Liver (tissue), 9 donors: ENCODE measurements around the gene SPSB1. TPM values are rescaled to one million over a fixed set of nuclear protein-coding genes. Genes with fewer than 3 reads are reported as not detected.

Experiments used
- DNase-seq: peaks from one replicate; pipeline ENCODE4 v3.0.0-alpha.2; 2017; ENCODE audit warnings: low spot score
- H3K27ac ChIP-seq, 2 donors: one replicate each; pipeline ENCODE4 v1.7.0; 2013; ENCODE audit warnings: inconsistent platforms in 2 of 2, low read length in 2 of 2, control low read depth in 1 of 2, low read depth in 1 of 2, mild to moderate bottlenecking in 1 of 2
- H3K27me3 ChIP-seq, 4 donors: one replicate each; pipeline versions ENCODE4 v1.6.1 to v1.7.0; 2013; ENCODE audit warnings: low read length in 3 of 4, inconsistent platforms in 1 of 4, mild to moderate bottlenecking in 1 of 4, moderate library complexity in 1 of 4; ENCODE audit not compliant: control insufficient read depth in 4 of 4, insufficient read depth in 4 of 4
- H3K36me3 ChIP-seq, 4 donors: one replicate each; pipeline versions ENCODE4 v1.6.1 to v1.7.0; 2013; ENCODE audit warnings: low read length in 3 of 4, mild to moderate bottlenecking in 3 of 4, low read depth in 1 of 4, moderate library complexity in 1 of 4; ENCODE audit not compliant: control insufficient read depth in 4 of 4, insufficient read depth in 3 of 4
- H3K4me1 ChIP-seq, 4 donors: one replicate each; pipeline versions ENCODE4 v1.6.1 to v1.7.0; 2013; ENCODE audit warnings: low read length in 3 of 4, mild to moderate bottlenecking in 3 of 4, moderate library complexity in 1 of 4; ENCODE audit not compliant: control insufficient read depth in 4 of 4, insufficient read depth in 4 of 4
- H3K4me3 ChIP-seq, 3 donors: one replicate each; pipeline versions ENCODE4 v1.6.1 to v1.7.0; 2013; ENCODE audit warnings: low read length in 3 of 3, control low read depth in 1 of 3, low read depth in 1 of 3, mild to moderate bottlenecking in 1 of 3
- H3K9ac ChIP-seq, 2 donors: one replicate each; pipeline ENCODE4 v1.7.0; 2013; ENCODE audit warnings: low read length in 2 of 2, mild to moderate bottlenecking in 2 of 2, moderate library complexity in 2 of 2, control low read depth in 1 of 2, low read depth in 1 of 2
- H3K9me3 ChIP-seq, 4 donors: one replicate each; pipeline versions ENCODE4 v1.6.1 to v1.7.0; 2013; ENCODE audit warnings: low read length in 3 of 4; ENCODE audit not compliant: control insufficient read depth in 4 of 4
- EGR1 ChIP-seq, 2 donors: IDR thresholded peaks; 2 replicates each; pipeline ENCODE4 v1.6.1; 2016 to 2018; ENCODE audit warnings: antibody characterized with exemption in 2 of 2, low read depth in 2 of 2
- FOXA1 ChIP-seq: IDR thresholded peaks from 2 replicates; pipeline ENCODE4 v1.6.1; 2016; ENCODE audit warnings: antibody characterized with exemption
- FOXA2 ChIP-seq: IDR thresholded peaks from 2 replicates; pipeline ENCODE4 v1.6.1; 2016; ENCODE audit warnings: antibody characterized with exemption
- GABPA ChIP-seq, 2 donors: IDR thresholded peaks in 1 of 2; conservative IDR thresholded peaks in 1 of 2; 2 replicates each; pipeline ENCODE4 v1.6.1; 2016; ENCODE audit warnings: antibody characterized with exemption in 2 of 2, mild to moderate bottlenecking in 1 of 2, moderate library complexity in 1 of 2
- HNF4A ChIP-seq, 2 donors: conservative IDR thresholded peaks; 2 replicates each; pipeline ENCODE4 v1.6.1; 2016; ENCODE audit warnings: antibody characterized with exemption in 2 of 2, mild to moderate bottlenecking in 2 of 2
- HNF4G ChIP-seq: IDR thresholded peaks from 2 replicates; pipeline ENCODE4 v1.6.1; 2016; ENCODE audit warnings: antibody characterized with exemption
- JUND ChIP-seq, 2 donors: IDR thresholded peaks; 2 replicates each; pipeline ENCODE4 v1.6.1; 2016; ENCODE audit warnings: antibody characterized with exemption in 2 of 2
- NR2F2 ChIP-seq: IDR thresholded peaks from 2 replicates; pipeline ENCODE4 v1.6.1; 2016; ENCODE audit warnings: antibody characterized with exemption
- RAD21 ChIP-seq, 2 donors: IDR thresholded peaks; 2 replicates each; pipeline ENCODE4 v1.6.1; 2016; ENCODE audit warnings: antibody characterized with exemption in 2 of 2, mild to moderate bottlenecking in 2 of 2
- RXRA ChIP-seq, 2 donors: IDR thresholded peaks; 2 replicates each; pipeline ENCODE4 v1.6.1; 2017 to 2018; ENCODE audit warnings: antibody characterized with exemption in 2 of 2, mild to moderate bottlenecking in 1 of 2
- SP1 ChIP-seq: IDR thresholded peaks from 2 replicates; pipeline ENCODE4 v1.6.1; 2018; ENCODE audit warnings: antibody characterized with exemption, mild to moderate bottlenecking
- TAF1 ChIP-seq: conservative IDR thresholded peaks from 2 replicates; pipeline ENCODE4 v1.6.1; 2016; ENCODE audit warnings: antibody characterized with exemption, mild to moderate bottlenecking
- YY1 ChIP-seq: IDR thresholded peaks from 2 replicates; pipeline ENCODE4 v1.6.1; 2016; ENCODE audit warnings: antibody characterized with exemption, mild to moderate bottlenecking
- WGBS: extraction: QIAGEN DNeasy Blood & Tissue Kit; methylation state at CpG from one replicate; pipeline ENCODE4 v1.1.7; 2013; 5-methylcytosine and 5-hydroxymethylcytosine counted together
- polyA plus RNA-seq, 2 donors: library from polyadenylated mRNA; stranded (reverse) in 1 of 2; unstranded in 1 of 2; fragments of 200-250 nt in 1 of 2; fragments of >200 nt in 1 of 2; fragmentation: Nextera tagmentation in 1 of 2; extraction: Ambion mirVana in 1 of 2; gene quantifications; one replicate each; pipeline versions ENCODE4 v1.2.1 to v1.2.3, GENCODE V29; 2013 to 2015
- total RNA-seq, 2 donors: library from RNA; depleted of rRNA; stranded (reverse); fragments of >200 nt; gene quantifications; one replicate each; pipeline ENCODE4 v1.2.3, GENCODE V29; 2014
- TF ChIP-seq, protein P1 (sequence below): IDR thresholded peaks from 2 replicates; pipeline ENCODE4 v1.6.1; 2016; ENCODE audit warnings: antibody characterized with exemption, mild to moderate bottlenecking
- TF ChIP-seq, protein P2 (sequence below): fragments of 150-350 bp; IDR thresholded peaks from 2 replicates; pipeline ENCODE4 v1.5.1; 2017; ENCODE audit warnings: improper control_type of control experiment, low read depth, low read length; ENCODE audit not compliant: missing input control
- TF ChIP-seq, protein P3 (sequence below): IDR thresholded peaks from 2 replicates; pipeline ENCODE4 v1.6.1; 2016; ENCODE audit warnings: antibody characterized with exemption
- TF ChIP-seq, protein P4 (sequence below): IDR thresholded peaks from 2 replicates; pipeline ENCODE4 v1.6.1; 2016; ENCODE audit warnings: antibody characterized with exemption
- donor health status: healthy.
- donor health status: healthy.
- donor health status: healthy.
- donor health status: healthy.
- donor health status: healthy.

Gene SPSB1
- total and polyA plus RNA-seq, 4 donors, result 4.1 to 22.6 (median 14.8) TPM

DNA sequence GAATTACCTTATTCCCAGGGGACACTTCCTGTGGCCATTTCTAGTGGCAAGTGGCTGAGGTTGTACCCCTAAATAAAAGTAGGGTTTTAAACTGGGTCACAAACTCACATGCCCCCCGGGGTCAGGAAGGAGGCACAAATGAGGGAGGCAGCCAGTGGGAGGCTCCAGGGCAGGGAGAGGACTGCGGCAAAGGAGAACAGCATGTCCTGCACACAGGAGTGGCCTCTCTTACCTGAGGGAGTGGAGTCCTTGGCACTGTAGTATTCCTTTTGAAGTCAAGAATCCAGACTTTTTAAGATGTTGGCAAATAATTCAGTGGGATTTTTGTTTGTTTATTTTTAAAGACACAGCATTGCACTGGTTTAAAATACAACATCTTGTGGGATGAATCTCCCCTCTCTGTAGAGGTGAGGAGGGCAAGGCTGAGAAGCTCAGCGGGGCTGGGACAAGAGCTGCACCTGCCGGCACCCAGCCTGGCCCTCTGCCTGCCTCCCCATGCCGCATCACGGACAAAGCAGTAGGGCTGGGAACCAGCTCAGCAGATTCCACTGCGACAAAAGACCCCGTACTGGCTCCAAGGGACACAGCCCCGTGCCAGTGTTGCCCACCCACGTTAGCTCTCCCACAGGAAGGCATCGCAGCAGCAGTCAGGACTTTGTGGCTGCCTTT is 22.2 kb downstream of the SPSB1 start:
- no peaks in the 10 kb centered on the region for H3K9me3 ChIP-seq
- no peak overlapping the region for H3K4me3 ChIP-seq
- H3K4me1 ChIP-seq, result no peaks in the 10 kb centered on the region
- 88% methylated on average over 11 of the region's 11 CpGs for WGBS
- H3K36me3 ChIP-seq, result peaks cover 0 to 3% (median 0%) of the 10 kb centered on the region in 4 donors
- no peak overlapping the region for H3K9ac ChIP-seq
- H3K27me3 ChIP-seq, result no peaks in the 10 kb centered on the region
- TF ChIP-seq NR2F2, result no peak
- H3K27ac ChIP-seq, result no peak overlapping the region
- no peak for DNase-seq

DNA sequence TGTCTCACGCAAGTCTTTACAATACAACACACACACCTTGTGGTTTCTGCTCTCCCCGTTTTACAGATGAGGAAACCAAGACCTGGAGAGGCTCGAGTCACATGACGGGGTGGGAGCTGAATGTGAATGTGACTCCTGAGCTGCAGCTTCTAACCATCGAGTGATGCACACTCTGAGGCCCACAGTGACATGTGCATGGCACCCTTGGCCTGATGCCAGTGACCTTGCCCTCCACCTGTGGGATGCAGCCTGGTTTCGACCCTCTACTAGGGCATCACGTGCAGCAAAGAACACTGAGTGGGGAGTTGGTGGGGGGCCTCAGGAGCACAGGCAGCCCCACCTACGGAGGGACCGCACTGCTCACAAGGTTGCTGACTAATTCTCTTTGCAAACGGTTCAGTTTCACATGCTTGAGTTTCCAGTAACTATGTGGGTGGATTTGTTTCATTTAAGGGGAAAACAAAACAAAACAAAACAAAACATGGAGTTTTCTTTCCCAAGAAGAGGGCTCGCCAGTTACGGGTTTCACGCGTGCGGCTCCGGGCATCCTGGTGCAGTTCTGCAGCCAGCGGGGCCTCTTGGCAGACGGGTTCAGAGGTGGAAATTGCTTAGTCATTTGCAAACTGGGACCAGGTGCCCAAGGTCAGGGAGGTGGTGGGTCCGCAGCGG is 22.9 kb downstream of the SPSB1 start:
- Histone ChIP-seq H3K9me3 (no peaks in the 10 kb centered on the region), H3K4me1 (no peaks in the 10 kb centered on the region), H3K9ac (no peak overlapping the region), H3K27ac (no peak overlapping the region), H3K36me3 (peaks cover 0 to 4% (median 0%) of the 10 kb centered on the region in 4 donors), H3K4me3 (no peak overlapping the region), H3K27me3 (no peaks in the 10 kb centered on the region)
- TF ChIP-seq NR2F2, result no peak
- TF ChIP-seq EGR1 (IDR thresholded peaks at IDR 0.05; ENCODE audit: low read depth in 2 of 2), result no peak
- no peak for TF ChIP-seq RAD21 (IDR thresholded peaks at IDR 0.05)
- TF ChIP-seq, protein P1, sequence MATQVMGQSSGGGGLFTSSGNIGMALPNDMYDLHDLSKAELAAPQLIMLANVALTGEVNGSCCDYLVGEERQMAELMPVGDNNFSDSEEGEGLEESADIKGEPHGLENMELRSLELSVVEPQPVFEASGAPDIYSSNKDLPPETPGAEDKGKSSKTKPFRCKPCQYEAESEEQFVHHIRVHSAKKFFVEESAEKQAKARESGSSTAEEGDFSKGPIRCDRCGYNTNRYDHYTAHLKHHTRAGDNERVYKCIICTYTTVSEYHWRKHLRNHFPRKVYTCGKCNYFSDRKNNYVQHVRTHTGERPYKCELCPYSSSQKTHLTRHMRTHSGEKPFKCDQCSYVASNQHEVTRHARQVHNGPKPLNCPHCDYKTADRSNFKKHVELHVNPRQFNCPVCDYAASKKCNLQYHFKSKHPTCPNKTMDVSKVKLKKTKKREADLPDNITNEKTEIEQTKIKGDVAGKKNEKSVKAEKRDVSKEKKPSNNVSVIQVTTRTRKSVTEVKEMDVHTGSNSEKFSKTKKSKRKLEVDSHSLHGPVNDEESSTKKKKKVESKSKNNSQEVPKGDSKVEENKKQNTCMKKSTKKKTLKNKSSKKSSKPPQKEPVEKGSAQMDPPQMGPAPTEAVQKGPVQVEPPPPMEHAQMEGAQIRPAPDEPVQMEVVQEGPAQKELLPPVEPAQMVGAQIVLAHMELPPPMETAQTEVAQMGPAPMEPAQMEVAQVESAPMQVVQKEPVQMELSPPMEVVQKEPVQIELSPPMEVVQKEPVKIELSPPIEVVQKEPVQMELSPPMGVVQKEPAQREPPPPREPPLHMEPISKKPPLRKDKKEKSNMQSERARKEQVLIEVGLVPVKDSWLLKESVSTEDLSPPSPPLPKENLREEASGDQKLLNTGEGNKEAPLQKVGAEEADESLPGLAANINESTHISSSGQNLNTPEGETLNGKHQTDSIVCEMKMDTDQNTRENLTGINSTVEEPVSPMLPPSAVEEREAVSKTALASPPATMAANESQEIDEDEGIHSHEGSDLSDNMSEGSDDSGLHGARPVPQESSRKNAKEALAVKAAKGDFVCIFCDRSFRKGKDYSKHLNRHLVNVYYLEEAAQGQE, result no peak
- no peak for TF ChIP-seq YY1
- TF ChIP-seq HNF4G, result no peak
- no peak for TF ChIP-seq FOXA1
- TF ChIP-seq, protein P2, sequence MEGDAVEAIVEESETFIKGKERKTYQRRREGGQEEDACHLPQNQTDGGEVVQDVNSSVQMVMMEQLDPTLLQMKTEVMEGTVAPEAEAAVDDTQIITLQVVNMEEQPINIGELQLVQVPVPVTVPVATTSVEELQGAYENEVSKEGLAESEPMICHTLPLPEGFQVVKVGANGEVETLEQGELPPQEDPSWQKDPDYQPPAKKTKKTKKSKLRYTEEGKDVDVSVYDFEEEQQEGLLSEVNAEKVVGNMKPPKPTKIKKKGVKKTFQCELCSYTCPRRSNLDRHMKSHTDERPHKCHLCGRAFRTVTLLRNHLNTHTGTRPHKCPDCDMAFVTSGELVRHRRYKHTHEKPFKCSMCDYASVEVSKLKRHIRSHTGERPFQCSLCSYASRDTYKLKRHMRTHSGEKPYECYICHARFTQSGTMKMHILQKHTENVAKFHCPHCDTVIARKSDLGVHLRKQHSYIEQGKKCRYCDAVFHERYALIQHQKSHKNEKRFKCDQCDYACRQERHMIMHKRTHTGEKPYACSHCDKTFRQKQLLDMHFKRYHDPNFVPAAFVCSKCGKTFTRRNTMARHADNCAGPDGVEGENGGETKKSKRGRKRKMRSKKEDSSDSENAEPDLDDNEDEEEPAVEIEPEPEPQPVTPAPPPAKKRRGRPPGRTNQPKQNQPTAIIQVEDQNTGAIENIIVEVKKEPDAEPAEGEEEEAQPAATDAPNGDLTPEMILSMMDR, result no peak
- TF ChIP-seq SP1, result no peak
- TF ChIP-seq GABPA (IDR thresholded peaks at IDR 0.05 in 1 of 2, conservative IDR thresholded peaks at IDR 0.05 in 1 of 2), result no peak
- TF ChIP-seq RXRA (IDR thresholded peaks at IDR 0.05), result no peak
- TF ChIP-seq, protein P3, sequence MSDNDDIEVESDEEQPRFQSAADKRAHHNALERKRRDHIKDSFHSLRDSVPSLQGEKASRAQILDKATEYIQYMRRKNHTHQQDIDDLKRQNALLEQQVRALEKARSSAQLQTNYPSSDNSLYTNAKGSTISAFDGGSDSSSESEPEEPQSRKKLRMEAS, result no peak
- TF ChIP-seq TAF1, result no peak
- TF ChIP-seq FOXA2, result no peak
- TF ChIP-seq, protein P4, sequence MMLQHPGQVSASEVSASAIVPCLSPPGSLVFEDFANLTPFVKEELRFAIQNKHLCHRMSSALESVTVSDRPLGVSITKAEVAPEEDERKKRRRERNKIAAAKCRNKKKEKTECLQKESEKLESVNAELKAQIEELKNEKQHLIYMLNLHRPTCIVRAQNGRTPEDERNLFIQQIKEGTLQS, result no peak
- TF ChIP-seq HNF4A (conservative IDR thresholded peaks at IDR 0.05), result no peak
- TF ChIP-seq JUND (IDR thresholded peaks at IDR 0.05), result no peak
- DNase-seq, result no peak
- WGBS, result 79% methylated on average over 20 of the region's 20 CpGs
